Muscle of leg (tissue), 11 donors: Measurements from ENCODE around the gene WASF3. TPM values are rescaled to one million over a fixed set of nuclear protein-coding genes. Genes with fewer than 3 reads are reported as not detected.
"Not testable (repeated sequence)": the region's sequence is repeated elsewhere in the genome, so short reads cannot be mapped to it uniquely, and the experiment has no call there.

ENCODE experiments used
- DNase-seq: peaks from one replicate; pipeline ENCODE4 v3.0.0; 2013
- H3K27ac ChIP-seq: one replicate; pipeline ENCODE4 v1.5.1; 2013; ENCODE audit warnings: mild to moderate bottlenecking, low read length, control low read depth
- H3K27me3 ChIP-seq: one replicate; pipeline ENCODE4 v1.6.1; 2013; ENCODE audit warnings: low read length; ENCODE audit not compliant: control insufficient read depth, insufficient read depth
- H3K36me3 ChIP-seq: one replicate; pipeline ENCODE4 v1.6.1; 2013; ENCODE audit warnings: low read length; ENCODE audit not compliant: control insufficient read depth, insufficient read depth
- H3K4me1 ChIP-seq: one replicate; pipeline ENCODE4 v1.6.1; 2013; ENCODE audit warnings: low read length; ENCODE audit not compliant: control insufficient read depth, insufficient read depth
- H3K4me3 ChIP-seq: one replicate; pipeline ENCODE4 v1.5.1; 2013; ENCODE audit warnings: low read length, control low read depth
- H3K9me3 ChIP-seq: replicated peaks from 2 replicates; pipeline ENCODE4 v1.6.1; 2013; ENCODE audit warnings: low read depth, low read length; ENCODE audit not compliant: control insufficient read depth
- WGBS: methylation state at CpG from one replicate; pipeline ENCODE4 v1.1.5; 2013; ENCODE audit warnings: missing lambda C conversion rate; ENCODE audit not compliant: insufficient coverage; 5-methylcytosine and 5-hydroxymethylcytosine counted together
- polyA plus RNA-seq, 8 donors: library from polyadenylated mRNA; unstranded; fragments of 120-200 nt; gene quantifications; one replicate each; pipeline versions ENCODE4 v1.2.1 to v1.2.3, GENCODE V29; 2013; ENCODE audit warnings: inconsistent platforms in 1 of 8, low replicate concordance in 1 of 8; ENCODE audit not compliant: insufficient read length in 8 of 8, insufficient read depth in 1 of 8
- total RNA-seq: library from RNA; stranded (reverse); fragments of 120-200 nt; gene quantifications from one replicate; pipeline ENCODE4 v1.2.4, GENCODE V29; 2013

WASF3 gene
- total and polyA plus RNA-seq, 9 donors = 6.2 to 14.7 (median 12.0) TPM

- peaks cover 21% of the 10 kb centered on the region for H3K9me3 ChIP-seq
- H3K36me3 ChIP-seq = no peaks in the 10 kb centered on the region
- no peak for DNase-seq
- H3K4me3 ChIP-seq = no peak overlapping the region
- WGBS = 89% methylated on average over 2 of the region's 4 CpGs
- H3K27ac ChIP-seq = no peak overlapping the region
- H3K4me1 ChIP-seq = no peaks in the 10 kb centered on the region
- H3K27me3 ChIP-seq = no peaks in the 10 kb centered on the region
Measured at GRCh38 chr13:26621731-26622401, 64.4 kb downstream of the WASF3 start.

- DNase-seq = no peak
- no peaks in the 10 kb centered on the region for H3K27me3 ChIP-seq
- H3K27ac ChIP-seq = no peak overlapping the region
- no peak overlapping the region for H3K4me3 ChIP-seq
- no peaks in the 10 kb centered on the region for H3K36me3 ChIP-seq
- peaks cover 21% of the 10 kb centered on the region for H3K9me3 ChIP-seq
- no peaks in the 10 kb centered on the region for H3K4me1 ChIP-seq
- WGBS = 69% methylated on average over 3 of the region's 3 CpGs
Measured at GRCh38 chr13:26623125-26623524, 65.6 kb downstream of the WASF3 start.

GRCh38 chr13:26624572-26624971 is 67.1 kb downstream of the WASF3 start:
- no peaks in the 10 kb centered on the region for H3K36me3 ChIP-seq
- H3K27ac ChIP-seq = no peak overlapping the region
- H3K9me3 ChIP-seq = peaks cover 21% of the 10 kb centered on the region
- WGBS = no CpG with 5 or more reads among the region's 1 CpG
- DNase-seq = no peak
- no peaks in the 10 kb centered on the region for H3K4me1 ChIP-seq
- H3K27me3 ChIP-seq = no peaks in the 10 kb centered on the region
- no peak overlapping the region for H3K4me3 ChIP-seq

- peaks cover 21% of the 10 kb centered on the region for H3K9me3 ChIP-seq
- no peak for DNase-seq
- no peaks in the 10 kb centered on the region for H3K4me1 ChIP-seq
- H3K36me3 ChIP-seq = no peaks in the 10 kb centered on the region
- no peak overlapping the region for H3K27ac ChIP-seq
- WGBS = 94% methylated on average over 1 of the region's 2 CpGs
- H3K27me3 ChIP-seq = no peaks in the 10 kb centered on the region
- no peak overlapping the region for H3K4me3 ChIP-seq
Measured at GRCh38 chr13:26626271-26626670, 68.8 kb downstream of the WASF3 start.

GRCh38 chr13:26628706-26629105 is 71.2 kb downstream of the WASF3 start:
- H3K36me3 ChIP-seq = no peaks in the 10 kb centered on the region
- H3K9me3 ChIP-seq = peaks cover 15% of the 10 kb centered on the region
- no peak overlapping the region for H3K27ac ChIP-seq
- DNase-seq = no peak
- WGBS = no CpG with 5 or more reads among the region's 8 CpGs
- no peaks in the 10 kb centered on the region for H3K27me3 ChIP-seq
- no peak overlapping the region for H3K4me3 ChIP-seq
- H3K4me1 ChIP-seq = no peaks in the 10 kb centered on the region

- no peak overlapping the region for H3K27ac ChIP-seq
- H3K4me3 ChIP-seq = no peak overlapping the region
- H3K27me3 ChIP-seq = no peaks in the 10 kb centered on the region
- WGBS = 93% methylated on average over 2 of the region's 5 CpGs
- no peaks in the 10 kb centered on the region for H3K4me1 ChIP-seq
- H3K9me3 ChIP-seq = peaks cover 12% of the 10 kb centered on the region
- no peak for DNase-seq
- no peaks in the 10 kb centered on the region for H3K36me3 ChIP-seq
Measured at GRCh38 chr13:26629260-26629825, 71.9 kb downstream of the WASF3 start.

- not testable (repeated sequence) for H3K36me3 ChIP-seq, DNase-seq, H3K27me3 ChIP-seq, H3K4me1 ChIP-seq, H3K4me3 ChIP-seq, H3K9me3 ChIP-seq, H3K27ac ChIP-seq
- 100% methylated on average over 2 of the region's 6 CpGs for WGBS
Measured at GRCh38 chr13:26635634-26636033, 78.2 kb downstream of the WASF3 start.

GRCh38 chr13:26636073-26636472 is 78.6 kb downstream of the WASF3 start:
- not testable (repeated sequence) for H3K9me3 ChIP-seq, H3K27ac ChIP-seq, H3K27me3 ChIP-seq, H3K36me3 ChIP-seq, H3K4me3 ChIP-seq, H3K4me1 ChIP-seq, DNase-seq
- 91% methylated on average over 8 of the region's 8 CpGs for WGBS

GRCh38 chr13:26646603-26647002 is 89.1 kb downstream of the WASF3 start:
- no peaks in the 10 kb centered on the region for H3K27me3 ChIP-seq
- DNase-seq = no peak
- no peaks in the 10 kb centered on the region for H3K4me1 ChIP-seq

GRCh38 chr13:26651234-26651633 is 93.8 kb downstream of the WASF3 start:
- no CpG with 5 or more reads among the region's 1 CpG for WGBS
- H3K4me1 ChIP-seq = no peaks in the 10 kb centered on the region
- no peak for DNase-seq

More at GRCh38 chr13:26646603-26647002, 89.1 kb downstream of the WASF3 start:
- H3K36me3 ChIP-seq = peaks cover 3% of the 10 kb centered on the region
- H3K9me3 ChIP-seq = peaks cover 18% of the 10 kb centered on the region
- H3K27ac ChIP-seq = no peak overlapping the region
- no peak overlapping the region for H3K4me3 ChIP-seq

More at GRCh38 chr13:26651234-26651633, 93.8 kb downstream of the WASF3 start:
- Histone ChIP-seq H3K36me3 (peaks cover 3% of the 10 kb centered on the region), H3K27ac (no peak overlapping the region), H3K4me3 (no peak overlapping the region), H3K9me3 (peaks cover 15% of the 10 kb centered on the region), H3K27me3 (no peaks in the 10 kb centered on the region)
